ENCODE results near the gene MYO3B. TPM values are rescaled to one million over a fixed set of nuclear protein-coding genes. Genes with fewer than 3 reads are reported as not detected.

MYO3B gene
- total and polyA plus RNA-seq, 2 donors (not counting 1 experiment from before 2014, with no cell fraction given) = not detected

GRCh38 chr2:170493426-170494097 lies 315.6 kb downstream of the MYO3B start:
- Histone ChIP-seq H3K9me3 (ENCODE audit: control extremely low read depth in 1 of 3, control insufficient read depth in 2 of 3, insufficient read depth in 1 of 3, low read length in 2 of 3) (no peaks in the 10 kb centered on the region), H4K20me1 (ENCODE audit: control insufficient read depth, insufficient read depth, low read length, poor library complexity, severe bottlenecking) (no peaks in the 10 kb centered on the region), H3K4me1 (ENCODE audit: control insufficient read depth in 2 of 2, insufficient read depth in 2 of 2, low read length in 2 of 2) (no peaks in the 10 kb centered on the region), H3K79me2 (ENCODE audit: control insufficient read depth, insufficient read depth, low read length) (no peaks in the 10 kb centered on the region), H3K36me3 (replicated peaks in 1 of 2; ENCODE audit: control extremely low read depth in 1 of 2, control insufficient read depth in 1 of 2, extremely low read depth in 1 of 2, insufficient read depth in 2 of 2, low read length in 1 of 2) (no peaks in the 10 kb centered on the region), H3K27ac (ENCODE audit: low read length in 2 of 2) (no peak overlapping the region), H2AFZ (ENCODE audit: insufficient read depth, low read depth, low read length, poor library complexity, severe bottlenecking) (no peak overlapping the region), H3K4me2 (replicated peaks; ENCODE audit: low read depth, low read length, poor library complexity, severe bottlenecking) (no peak overlapping the region), H3K27me3 (replicated peaks in 1 of 4; ENCODE audit: control extremely low read depth in 1 of 4, control insufficient read depth in 3 of 4, insufficient read depth in 4 of 4, low read length in 3 of 4) (no peaks in the 10 kb centered on the region), H3K4me3 (ENCODE audit: control extremely low read depth in 1 of 5, extremely low read depth in 1 of 5, insufficient read depth in 1 of 5, low read depth in 2 of 5, low read length in 4 of 5) (no peak overlapping the region), H3K9ac (ENCODE audit: low read length) (no peak overlapping the region)
- 86% methylated on average over 2 of the region's 5 CpGs for WGBS (ENCODE audit: insufficient coverage)
- DNase-seq = no peak
- ChIA-PET CTCF (no interaction called here), POLR2A (no interaction called here)
- no peaks in the 10 kb centered on the region for H3K4me1 Mint-ChIP-seq
- no peak for ATAC-seq (ENCODE audit: low read depth)
- no peak overlapping the region for H3K4me3 Mint-ChIP-seq
- intact Hi-C loops (cut with micrococcal nuclease) = no loop called here
- H3K27me3 Mint-ChIP-seq = peaks cover 15% of the 10 kb centered on the region
- no peak for TF ChIP-seq EZH2 (IDR thresholded peaks at IDR 0.05; ENCODE audit: borderline replicate concordance, insufficient read depth, low read depth, low read length, poor library complexity, severe bottlenecking)
- no peak for TF ChIP-seq CTCF (IDR thresholded peaks at IDR 0.05)
- no peaks in the 10 kb centered on the region for H3K9me3 Mint-ChIP-seq (ENCODE audit: insufficient read depth)
- H3K27ac Mint-ChIP-seq = no peak overlapping the region

- Histone ChIP-seq H3K4me2 (replicated peaks; ENCODE audit: low read depth, low read length, poor library complexity, severe bottlenecking) (no peak overlapping the region), H2AFZ (ENCODE audit: insufficient read depth, low read depth, low read length, poor library complexity, severe bottlenecking) (no peak overlapping the region), H3K4me3 (ENCODE audit: control extremely low read depth in 1 of 5, extremely low read depth in 1 of 5, insufficient read depth in 1 of 5, low read depth in 2 of 5, low read length in 4 of 5) (no peak overlapping the region), H3K27ac (ENCODE audit: low read length in 2 of 2) (no peak overlapping the region), H3K9ac (ENCODE audit: low read length) (no peak overlapping the region), H3K79me2 (ENCODE audit: control insufficient read depth, insufficient read depth, low read length) (no peaks in the 10 kb centered on the region), H3K9me3 (ENCODE audit: control extremely low read depth in 1 of 3, control insufficient read depth in 2 of 3, insufficient read depth in 1 of 3, low read length in 2 of 3) (no peaks in the 10 kb centered on the region), H4K20me1 (ENCODE audit: control insufficient read depth, insufficient read depth, low read length, poor library complexity, severe bottlenecking) (no peaks in the 10 kb centered on the region), H3K27me3 (replicated peaks in 1 of 4; ENCODE audit: control extremely low read depth in 1 of 4, control insufficient read depth in 3 of 4, insufficient read depth in 4 of 4, low read length in 3 of 4) (peaks cover 0 to 3% (median 0%) of the 10 kb centered on the region in 4 experiments), H3K36me3 (replicated peaks in 1 of 2; ENCODE audit: control extremely low read depth in 1 of 2, control insufficient read depth in 1 of 2, extremely low read depth in 1 of 2, insufficient read depth in 2 of 2, low read length in 1 of 2) (no peaks in the 10 kb centered on the region), H3K4me1 (ENCODE audit: control insufficient read depth in 2 of 2, insufficient read depth in 2 of 2, low read length in 2 of 2) (no peaks in the 10 kb centered on the region)
- intact Hi-C loops (cut with micrococcal nuclease) = no loop called here
- DNase-seq = no peak
- Mint-ChIP-seq H3K4me3 (no peak overlapping the region), H3K27ac (no peak overlapping the region), H3K27me3 (peaks cover 15% of the 10 kb centered on the region), H3K4me1 (no peaks in the 10 kb centered on the region), H3K9me3 (ENCODE audit: insufficient read depth) (no peaks in the 10 kb centered on the region)
- TF ChIP-seq EZH2 (IDR thresholded peaks at IDR 0.05; ENCODE audit: borderline replicate concordance, insufficient read depth, low read depth, low read length, poor library complexity, severe bottlenecking) (no peak), CTCF (IDR thresholded peaks at IDR 0.05) (no peak)
- 100% methylated on average over 1 of the region's 1 CpG for WGBS (ENCODE audit: insufficient coverage)
- no peak for ATAC-seq (ENCODE audit: low read depth)
- CTCF ChIA-PET = no interaction called here
- POLR2A ChIA-PET = no interaction called here
Observed at GRCh38 chr2:170495896-170496295, 317.9 kb downstream of the MYO3B start.

Data from B cell (primary cell).